Embryonic facial prominence (tissue), 1 donor: ENCODE measurements around the gene NCOA1.
"Not testable (repeated sequence)": the region's sequence is repeated elsewhere in the genome, so short reads cannot be mapped to it uniquely, and the experiment has no call there.

Source experiments
- DNase-seq: peaks from one replicate; pipeline ENCODE4 v3.0.0-alpha.2; 2016; ENCODE audit errors: extremely low spot score

NCOA1 gene

GRCh38 chr2:24505534-24506275 is 14.7 kb downstream of the NCOA1 start:
- DNase-seq = no peak

DNA sequence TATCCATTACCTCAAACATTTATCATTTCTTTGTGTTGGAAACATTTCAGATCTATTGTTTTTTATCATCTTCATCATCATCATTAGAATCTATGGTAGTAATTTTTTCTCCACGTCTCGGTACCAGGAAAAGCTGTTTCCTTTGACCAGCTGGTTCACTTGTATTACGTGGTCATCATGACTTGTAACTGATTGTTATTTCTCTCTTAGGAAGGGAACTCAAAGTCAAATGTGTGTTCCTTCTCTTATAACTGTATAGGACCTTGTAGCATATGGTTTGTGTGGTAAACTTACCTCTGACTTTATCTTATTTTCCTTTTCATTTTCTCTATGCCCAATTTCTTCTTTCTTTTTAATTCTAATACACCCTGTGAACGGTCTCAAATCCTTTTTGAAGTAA is 16.5 kb downstream of the NCOA1 start:
- no peak for DNase-seq

GRCh38 chr2:24508878-24509277 is 17.8 kb downstream of the NCOA1 start:
- no peak for DNase-seq

GRCh38 chr2:24509425-24509824 is 18.4 kb downstream of the NCOA1 start:
- no peak for DNase-seq

DNA sequence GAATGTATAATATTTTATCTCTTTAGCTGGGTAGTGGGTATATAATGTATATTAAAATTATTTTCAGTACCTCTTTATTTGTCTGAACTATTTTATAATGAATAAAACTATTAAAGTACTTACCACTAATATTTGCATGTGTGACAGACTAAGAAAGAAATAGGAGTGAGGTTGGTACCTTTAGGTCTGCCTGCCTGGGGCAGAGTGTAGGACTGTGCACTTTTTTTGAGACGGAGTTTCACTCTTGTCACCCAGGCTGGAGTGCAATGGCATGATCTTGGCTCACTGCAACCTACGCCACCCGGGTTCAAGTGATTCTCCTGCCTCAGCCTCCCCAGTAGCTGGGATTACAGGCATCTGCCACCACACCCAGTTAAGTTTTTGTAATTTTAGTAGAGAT is 18.8 kb downstream of the NCOA1 start:
- no peak for DNase-seq

GRCh38 chr2:24510771-24511170 is 19.7 kb downstream of the NCOA1 start:
- DNase-seq = no peak

GRCh38 chr2:24511198-24511597 is 20.1 kb downstream of the NCOA1 start:
- DNase-seq = no peak

DNA sequence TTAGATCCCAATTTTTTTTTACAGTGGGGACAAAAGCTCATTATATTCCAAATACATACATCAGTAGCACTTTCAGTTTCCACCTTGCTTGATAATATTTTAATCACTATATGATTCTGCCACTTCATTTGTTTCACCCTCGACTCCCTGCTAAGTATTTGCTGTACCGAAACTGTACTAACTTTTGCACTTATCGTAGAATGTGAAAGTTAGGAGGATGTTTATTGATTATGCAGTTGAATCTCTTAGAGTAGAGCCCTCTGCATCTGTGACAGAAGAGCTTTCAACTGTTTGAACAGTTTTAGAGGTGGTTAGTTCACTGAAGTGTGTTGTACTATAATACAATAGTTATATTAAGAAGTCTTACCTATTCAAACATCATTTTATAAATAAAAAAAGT is 20.8 kb downstream of the NCOA1 start:
- DNase-seq = no peak

- DNase-seq = no peak
Observed at GRCh38 chr2:24512404-24512803, 21.4 kb downstream of the NCOA1 start.

DNA sequence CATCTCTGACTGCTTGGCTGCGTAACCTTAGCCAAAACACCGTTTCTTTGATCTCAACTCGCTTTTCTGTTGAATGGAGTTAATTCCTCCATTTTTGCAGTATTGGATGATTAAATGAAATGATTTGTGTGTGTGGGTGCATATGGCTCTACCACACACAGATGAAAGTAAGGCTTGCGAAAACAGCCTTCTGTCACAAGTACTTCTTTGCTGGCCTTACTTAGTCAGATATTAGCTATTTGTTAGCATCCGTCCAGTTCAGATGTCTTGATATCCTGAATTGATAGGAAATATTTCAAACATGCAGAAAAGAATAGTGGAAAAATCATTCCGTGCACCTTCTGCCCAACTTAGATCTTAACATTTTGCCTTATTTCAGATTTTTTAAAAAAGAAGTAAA is 21.8 kb downstream of the NCOA1 start:
- DNase-seq = no peak

DNA sequence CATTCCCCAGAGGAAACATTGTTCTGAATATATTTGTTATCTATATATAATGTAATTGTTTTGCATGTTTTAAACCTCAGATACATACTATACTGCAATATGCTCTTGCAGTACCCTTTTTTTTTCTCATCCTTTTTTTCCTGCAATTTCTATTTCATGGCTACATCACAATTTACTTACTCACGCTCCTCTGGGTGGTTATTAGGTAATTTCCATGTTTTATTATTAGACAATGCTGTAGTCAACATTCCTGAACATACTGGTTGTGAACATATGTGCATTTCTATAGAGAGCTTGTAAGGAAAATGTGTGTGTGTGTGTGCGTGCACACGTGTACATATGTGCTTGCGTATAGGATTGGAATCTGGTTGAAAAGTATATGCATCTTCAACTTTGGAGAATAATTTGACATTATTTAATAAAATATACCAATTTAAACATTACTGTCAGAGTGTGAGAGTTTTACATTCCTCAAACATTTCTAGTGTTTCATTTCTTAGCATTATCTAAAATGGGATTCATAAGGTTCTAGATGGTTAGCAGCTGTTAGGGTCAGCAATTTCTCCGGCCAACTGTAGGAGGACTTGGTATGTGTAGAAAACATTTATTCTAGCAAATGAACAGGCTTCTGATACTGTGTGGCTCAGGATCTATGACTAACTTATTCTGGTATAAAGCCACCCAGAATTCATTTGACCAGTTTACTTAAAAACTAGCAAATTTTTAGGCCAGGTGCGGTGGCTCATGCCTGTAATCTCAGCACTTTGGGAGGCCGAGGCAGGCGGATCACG is 22.4 kb downstream of the NCOA1 start:
- DNase-seq = no peak

- DNase-seq = no peak
Observed at GRCh38 chr2:24514820-24515219, 23.8 kb downstream of the NCOA1 start.

GRCh38 chr2:24515335-24515734 is 24.3 kb downstream of the NCOA1 start:
- DNase-seq = no peak

DNA sequence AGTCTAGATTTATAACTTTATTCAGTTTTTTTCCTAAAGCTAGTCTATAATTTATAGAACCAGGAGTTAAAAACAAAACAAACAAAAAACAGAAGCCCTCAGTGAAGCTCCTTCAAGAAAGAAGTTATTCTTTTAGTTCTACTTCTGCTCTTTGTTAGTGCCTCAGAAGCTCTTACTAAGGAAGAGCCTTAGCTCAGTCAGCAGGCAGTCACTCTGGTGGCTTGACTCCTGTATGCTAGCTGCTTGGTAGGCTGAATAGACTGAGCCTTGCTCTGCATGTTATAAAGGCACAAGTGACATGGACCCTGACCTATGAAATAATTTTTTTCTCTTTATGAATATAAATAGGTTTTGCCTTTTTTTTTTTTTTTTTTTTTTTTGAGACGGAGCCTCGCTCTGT is 24.8 kb downstream of the NCOA1 start:
- DNase-seq = no peak

- no peak for DNase-seq
Observed at GRCh38 chr2:24517247-24517646, 26.2 kb downstream of the NCOA1 start.

DNA sequence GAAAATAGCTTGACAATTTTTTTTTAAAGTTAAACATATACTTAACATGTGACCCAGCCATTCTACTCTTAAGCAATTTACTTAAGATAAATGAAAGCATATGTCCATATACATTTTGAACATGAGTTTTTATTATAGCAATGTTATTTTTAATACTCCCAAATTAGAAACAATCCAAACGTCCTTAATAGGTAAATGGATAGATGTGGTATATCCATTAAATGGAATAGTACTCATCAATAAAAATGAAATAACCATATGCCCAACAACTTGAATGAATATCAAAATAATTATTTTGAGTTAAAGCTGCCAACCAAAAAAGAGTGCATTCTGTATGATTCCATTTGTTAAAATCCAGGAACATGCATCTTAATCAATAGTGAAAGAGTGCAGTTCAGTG is 29.1 kb downstream of the NCOA1 start:
- no peak for DNase-seq

DNA sequence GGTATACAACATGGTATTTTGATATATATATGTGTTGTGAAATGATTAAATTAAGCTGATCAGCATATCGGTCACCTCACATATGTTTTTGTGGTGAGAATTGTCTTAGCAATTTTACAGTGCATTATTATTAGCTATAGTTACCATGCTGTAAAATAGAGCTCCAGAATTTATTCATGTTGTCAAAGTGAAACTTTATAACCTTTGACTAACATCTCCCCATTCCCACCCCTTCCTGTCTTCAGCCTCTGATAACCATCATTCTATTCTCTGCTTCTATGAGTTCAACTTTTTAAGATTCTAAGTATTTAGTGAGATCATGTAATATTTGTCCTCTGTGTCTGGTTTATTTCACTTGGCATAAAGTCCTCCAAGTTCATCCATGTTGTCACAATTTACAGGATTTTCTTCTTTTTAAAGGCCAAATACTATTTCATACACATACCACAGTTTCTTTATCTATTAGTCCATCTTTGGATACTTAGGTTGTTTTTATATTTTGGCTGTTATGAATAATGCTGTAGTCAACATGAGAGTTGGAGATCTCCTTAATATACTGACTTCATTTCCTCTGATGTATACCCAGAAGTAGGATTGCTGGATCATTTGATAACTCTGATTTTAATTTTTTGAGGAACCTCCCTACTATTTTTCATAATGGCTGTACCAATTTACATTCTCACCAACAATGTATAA is 30.3 kb downstream of the NCOA1 start:
- no peak for DNase-seq

DNA sequence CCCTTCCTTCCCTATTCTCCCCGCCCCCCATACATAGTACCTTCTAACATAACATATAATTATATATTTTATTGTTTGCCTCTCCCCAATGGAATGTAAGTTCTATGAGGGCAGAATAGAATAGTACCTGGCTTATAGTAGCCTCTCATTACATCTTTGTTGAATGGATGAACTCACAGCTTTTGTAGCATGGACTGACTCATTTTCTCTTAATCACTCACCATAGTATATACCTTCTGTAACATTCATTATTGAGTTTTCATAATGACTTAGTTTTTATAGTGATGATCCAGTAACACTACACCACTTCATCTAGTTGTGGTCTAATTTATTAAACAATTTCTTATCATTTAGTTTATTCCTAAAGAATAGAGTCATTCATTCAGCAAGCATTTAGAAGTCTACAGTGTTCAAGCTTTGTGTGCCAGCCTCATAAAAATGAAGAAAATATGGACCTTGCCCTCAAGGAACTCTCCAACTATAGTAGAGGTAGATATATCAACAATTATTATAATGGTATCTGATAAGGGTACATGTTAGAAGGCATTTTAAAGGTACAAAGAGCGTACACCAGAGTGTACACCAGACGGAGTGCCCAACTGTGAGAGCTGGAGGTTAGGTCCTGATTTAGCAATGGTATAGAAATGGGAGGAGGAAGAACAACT is 31.1 kb downstream of the NCOA1 start:
- DNase-seq = no peak

- DNase-seq = no peak
Observed at GRCh38 chr2:24527536-24527935, 36.5 kb downstream of the NCOA1 start.

DNA sequence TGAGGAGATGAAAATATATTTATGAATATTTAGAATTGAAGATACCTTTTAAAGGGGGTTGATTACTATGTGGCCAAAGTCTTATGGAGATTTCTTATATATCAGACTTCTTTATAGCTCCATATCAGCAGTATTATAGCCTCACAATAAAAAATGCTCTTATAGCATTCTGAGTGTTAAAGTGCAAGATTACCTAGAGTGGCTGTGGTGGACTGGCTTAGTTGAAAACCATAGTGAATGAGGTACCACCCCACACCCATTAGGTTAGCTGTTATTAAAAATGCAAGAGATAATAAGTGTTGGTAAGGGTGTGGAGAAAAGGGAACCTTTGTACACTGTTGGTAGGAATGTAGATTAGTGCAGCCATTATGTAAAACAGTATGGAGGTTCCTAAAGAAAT is 39.7 kb downstream of the NCOA1 start:
- DNase-seq = no peak

DNA sequence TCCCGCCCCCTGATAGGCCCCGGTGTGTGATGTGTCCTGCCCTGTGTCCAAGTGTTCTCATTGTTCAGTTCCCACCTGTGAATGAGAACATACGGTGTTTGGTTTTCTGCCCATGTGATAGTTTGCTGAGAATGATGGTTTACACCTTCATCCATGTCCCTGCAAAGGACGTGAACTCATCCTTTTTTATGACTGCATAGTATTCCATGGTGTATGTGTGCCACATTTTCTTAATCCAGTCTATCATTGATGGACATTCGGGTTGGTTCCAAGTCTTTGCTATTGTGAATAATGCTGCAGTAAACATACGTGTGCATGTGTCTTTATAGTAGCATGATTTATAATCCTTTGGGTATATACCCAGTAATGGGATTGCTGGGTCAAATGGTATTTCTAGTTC is 40.6 kb downstream of the NCOA1 start:
- DNase-seq = not testable (repeated sequence)

- not testable (repeated sequence) for DNase-seq
Observed at GRCh38 chr2:24532057-24532456, 41.0 kb downstream of the NCOA1 start.
